ENCODE data around the gene CATSPERZ. TPM values are rescaled to one million over a fixed set of nuclear protein-coding genes. Genes with fewer than 3 reads are reported as not detected.

Gene CATSPERZ
- total and polyA plus RNA-seq, 2 of the 8 experiments (the other 6 are each of a cell fraction or from before 2014, with no cell fraction given) = 0.77 TPM; not detected in 1

DNA sequence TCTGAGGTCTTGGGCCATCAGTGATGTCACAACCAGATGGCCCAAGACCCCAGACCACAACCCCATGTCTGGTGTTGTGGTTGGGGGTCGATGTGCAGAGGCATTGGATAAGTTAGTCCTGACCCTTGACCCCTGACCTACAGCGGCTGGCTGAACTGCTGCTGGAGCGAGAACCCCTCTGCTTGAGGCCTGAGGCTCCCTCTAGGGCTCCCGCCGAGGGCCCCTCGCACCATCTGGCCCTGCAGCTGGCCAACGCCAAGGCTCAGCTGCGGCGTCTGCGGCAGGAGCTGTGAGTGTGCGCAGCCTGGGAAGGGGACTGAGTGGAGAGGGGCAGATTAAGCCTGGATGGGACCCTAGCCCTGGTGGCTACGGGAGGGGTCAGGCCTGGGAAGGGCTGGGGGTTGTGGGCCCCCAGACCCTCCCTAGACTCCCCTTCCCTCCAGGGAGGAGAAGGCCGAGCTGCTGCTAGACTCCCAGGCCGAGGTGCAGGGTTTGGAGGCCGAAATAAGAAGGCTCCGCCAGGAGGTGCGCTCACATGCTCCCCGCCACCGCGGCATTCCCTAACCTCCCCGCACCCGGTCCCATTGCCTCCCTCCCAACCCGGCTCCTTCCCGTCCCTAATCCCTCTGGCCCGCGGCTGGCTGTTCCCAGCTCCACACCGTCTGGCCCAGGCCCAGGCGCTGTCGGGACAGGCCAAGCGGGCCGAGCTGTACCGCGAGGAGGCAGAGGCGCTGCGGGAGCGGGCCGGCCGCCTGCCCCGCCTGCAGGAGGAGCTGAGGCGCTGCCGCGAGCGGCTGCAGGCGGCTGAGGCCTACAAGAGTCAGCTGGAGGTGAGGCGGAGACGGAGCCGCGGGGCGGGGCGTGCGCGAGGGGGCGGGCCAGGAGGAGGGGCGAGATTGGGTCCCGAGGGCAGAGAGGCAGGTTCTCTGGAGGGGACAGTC lies 42.0 kb downstream of the CATSPERZ start (continued):
- TF ChIP-seq, protein P1, sequence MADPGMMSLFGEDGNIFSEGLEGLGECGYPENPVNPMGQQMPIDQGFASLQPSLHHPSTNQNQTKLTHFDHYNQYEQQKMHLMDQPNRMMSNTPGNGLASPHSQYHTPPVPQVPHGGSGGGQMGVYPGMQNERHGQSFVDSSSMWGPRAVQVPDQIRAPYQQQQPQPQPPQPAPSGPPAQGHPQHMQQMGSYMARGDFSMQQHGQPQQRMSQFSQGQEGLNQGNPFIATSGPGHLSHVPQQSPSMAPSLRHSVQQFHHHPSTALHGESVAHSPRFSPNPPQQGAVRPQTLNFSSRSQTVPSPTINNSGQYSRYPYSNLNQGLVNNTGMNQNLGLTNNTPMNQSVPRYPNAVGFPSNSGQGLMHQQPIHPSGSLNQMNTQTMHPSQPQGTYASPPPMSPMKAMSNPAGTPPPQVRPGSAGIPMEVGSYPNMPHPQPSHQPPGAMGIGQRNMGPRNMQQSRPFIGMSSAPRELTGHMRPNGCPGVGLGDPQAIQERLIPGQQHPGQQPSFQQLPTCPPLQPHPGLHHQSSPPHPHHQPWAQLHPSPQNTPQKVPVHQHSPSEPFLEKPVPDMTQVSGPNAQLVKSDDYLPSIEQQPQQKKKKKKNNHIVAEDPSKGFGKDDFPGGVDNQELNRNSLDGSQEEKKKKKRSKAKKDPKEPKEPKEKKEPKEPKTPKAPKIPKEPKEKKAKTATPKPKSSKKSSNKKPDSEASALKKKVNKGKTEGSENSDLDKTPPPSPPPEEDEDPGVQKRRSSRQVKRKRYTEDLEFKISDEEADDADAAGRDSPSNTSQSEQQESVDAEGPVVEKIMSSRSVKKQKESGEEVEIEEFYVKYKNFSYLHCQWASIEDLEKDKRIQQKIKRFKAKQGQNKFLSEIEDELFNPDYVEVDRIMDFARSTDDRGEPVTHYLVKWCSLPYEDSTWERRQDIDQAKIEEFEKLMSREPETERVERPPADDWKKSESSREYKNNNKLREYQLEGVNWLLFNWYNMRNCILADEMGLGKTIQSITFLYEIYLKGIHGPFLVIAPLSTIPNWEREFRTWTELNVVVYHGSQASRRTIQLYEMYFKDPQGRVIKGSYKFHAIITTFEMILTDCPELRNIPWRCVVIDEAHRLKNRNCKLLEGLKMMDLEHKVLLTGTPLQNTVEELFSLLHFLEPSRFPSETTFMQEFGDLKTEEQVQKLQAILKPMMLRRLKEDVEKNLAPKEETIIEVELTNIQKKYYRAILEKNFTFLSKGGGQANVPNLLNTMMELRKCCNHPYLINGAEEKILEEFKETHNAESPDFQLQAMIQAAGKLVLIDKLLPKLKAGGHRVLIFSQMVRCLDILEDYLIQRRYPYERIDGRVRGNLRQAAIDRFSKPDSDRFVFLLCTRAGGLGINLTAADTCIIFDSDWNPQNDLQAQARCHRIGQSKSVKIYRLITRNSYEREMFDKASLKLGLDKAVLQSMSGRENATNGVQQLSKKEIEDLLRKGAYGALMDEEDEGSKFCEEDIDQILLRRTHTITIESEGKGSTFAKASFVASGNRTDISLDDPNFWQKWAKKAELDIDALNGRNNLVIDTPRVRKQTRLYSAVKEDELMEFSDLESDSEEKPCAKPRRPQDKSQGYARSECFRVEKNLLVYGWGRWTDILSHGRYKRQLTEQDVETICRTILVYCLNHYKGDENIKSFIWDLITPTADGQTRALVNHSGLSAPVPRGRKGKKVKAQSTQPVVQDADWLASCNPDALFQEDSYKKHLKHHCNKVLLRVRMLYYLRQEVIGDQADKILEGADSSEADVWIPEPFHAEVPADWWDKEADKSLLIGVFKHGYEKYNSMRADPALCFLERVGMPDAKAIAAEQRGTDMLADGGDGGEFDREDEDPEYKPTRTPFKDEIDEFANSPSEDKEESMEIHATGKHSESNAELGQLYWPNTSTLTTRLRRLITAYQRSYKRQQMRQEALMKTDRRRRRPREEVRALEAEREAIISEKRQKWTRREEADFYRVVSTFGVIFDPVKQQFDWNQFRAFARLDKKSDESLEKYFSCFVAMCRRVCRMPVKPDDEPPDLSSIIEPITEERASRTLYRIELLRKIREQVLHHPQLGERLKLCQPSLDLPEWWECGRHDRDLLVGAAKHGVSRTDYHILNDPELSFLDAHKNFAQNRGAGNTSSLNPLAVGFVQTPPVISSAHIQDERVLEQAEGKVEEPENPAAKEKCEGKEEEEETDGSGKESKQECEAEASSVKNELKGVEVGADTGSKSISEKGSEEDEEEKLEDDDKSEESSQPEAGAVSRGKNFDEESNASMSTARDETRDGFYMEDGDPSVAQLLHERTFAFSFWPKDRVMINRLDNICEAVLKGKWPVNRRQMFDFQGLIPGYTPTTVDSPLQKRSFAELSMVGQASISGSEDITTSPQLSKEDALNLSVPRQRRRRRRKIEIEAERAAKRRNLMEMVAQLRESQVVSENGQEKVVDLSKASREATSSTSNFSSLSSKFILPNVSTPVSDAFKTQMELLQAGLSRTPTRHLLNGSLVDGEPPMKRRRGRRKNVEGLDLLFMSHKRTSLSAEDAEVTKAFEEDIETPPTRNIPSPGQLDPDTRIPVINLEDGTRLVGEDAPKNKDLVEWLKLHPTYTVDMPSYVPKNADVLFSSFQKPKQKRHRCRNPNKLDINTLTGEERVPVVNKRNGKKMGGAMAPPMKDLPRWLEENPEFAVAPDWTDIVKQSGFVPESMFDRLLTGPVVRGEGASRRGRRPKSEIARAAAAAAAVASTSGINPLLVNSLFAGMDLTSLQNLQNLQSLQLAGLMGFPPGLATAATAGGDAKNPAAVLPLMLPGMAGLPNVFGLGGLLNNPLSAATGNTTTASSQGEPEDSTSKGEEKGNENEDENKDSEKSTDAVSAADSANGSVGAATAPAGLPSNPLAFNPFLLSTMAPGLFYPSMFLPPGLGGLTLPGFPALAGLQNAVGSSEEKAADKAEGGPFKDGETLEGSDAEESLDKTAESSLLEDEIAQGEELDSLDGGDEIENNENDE (IDR thresholded peaks at IDR 0.05; ENCODE audit: insufficient replicate concordance, low read length) = no peak
- no peak for TF ChIP-seq GTF2F1 (IDR thresholded peaks at IDR 0.05; ENCODE audit: borderline replicate concordance, low read depth, low read length)
